NCI-H146 treated with DMSO at 0.1 percent for 48 hours (cell line): ENCODE results near the gene STAP2.
"Not testable (repeated sequence)": the region's sequence is repeated elsewhere in the genome, so short reads cannot be mapped to it uniquely, and the experiment has no call there.

ENCODE experiments used
- DNase-seq: peaks from one replicate; lab custom pipeline; 2025; ENCODE audit not compliant: unreplicated experiment; lab: John Stamatoyannopoulos, UW

STAP2 gene

DNA sequence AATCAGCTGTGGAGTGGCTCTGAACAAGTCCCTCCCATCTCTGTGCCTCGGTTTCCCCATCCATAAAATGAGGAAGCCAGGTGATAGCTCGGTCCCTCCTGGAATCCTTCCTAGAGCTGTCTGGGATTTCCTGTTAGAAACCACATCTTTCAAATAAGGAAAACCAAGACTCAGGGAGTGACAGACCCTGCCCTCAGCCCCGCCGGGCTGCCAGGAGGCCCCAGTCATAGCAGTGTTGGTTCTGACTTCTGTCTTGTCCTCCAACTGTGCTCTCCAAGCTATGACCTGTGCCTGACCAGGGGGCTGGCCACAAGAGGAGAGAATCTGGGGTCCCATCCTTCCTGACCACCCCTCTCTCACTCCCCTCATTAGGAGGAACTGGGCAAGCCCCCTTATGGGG, 60.6 kb downstream of the STAP2 start:
- DNase-seq, result no peak

DNA sequence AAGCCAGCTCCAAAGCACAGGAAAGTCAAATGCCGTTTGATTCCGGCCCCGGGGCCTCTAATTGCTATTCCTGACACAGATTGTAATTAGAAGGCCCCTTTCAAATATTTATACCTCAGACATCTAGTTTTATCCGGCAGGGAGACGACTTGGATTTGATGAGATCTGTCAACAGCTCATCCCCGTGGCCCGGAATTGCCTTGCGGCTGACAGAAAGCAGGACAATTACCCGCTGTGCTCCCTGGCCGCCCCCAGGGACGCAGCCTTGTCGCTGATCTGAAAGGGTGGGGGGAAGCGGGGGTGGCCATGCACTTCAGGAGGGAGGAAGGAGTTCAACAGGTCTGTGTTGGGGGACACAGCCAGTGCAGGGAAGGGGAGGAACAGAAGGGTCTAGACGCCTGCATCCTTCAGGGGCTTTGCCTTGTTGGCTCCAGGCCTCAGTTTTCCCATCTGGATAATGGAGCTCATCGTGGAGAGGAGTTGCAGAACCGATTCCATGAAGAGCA, 61.4 kb downstream of the STAP2 start:
- no peak for DNase-seq

DNA sequence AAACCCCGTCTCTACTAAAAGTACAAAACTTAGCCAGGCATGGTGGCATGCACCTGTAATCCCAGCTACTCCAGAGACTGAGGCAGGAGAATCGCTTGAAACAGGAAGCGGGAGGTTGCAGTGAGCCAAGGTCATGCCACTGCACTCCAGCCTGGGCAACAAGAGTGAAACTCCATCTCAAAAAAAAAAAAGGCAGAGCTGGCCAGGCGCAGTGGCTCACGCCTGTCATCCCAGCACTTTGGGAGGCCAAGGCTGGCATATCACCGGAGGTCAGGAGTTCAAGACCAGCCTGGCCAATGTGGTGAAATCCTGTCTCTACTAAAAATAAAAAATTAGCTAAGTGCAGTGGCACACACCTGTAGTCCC, 64.3 kb downstream of the STAP2 start:
- DNase-seq, result not testable (repeated sequence)
